CD4-positive, alpha-beta T cell treated with Interleukin-15 for 4 hours (primary cell): Measurements from ENCODE around the gene OPA3.
A peak's percentile ranks its signal among the peaks of the same experiment; 100 is the strongest.
"Not testable (repeated sequence)": the region's sequence is repeated elsewhere in the genome, so short reads cannot be mapped to it uniquely, and the experiment has no call there.

Source experiments
- DNase-seq: peaks from one replicate; pipeline ENCODE4 v3.0.0-alpha.2; 2020; ENCODE audit warnings: low spot score

OPA3 gene

DNA sequence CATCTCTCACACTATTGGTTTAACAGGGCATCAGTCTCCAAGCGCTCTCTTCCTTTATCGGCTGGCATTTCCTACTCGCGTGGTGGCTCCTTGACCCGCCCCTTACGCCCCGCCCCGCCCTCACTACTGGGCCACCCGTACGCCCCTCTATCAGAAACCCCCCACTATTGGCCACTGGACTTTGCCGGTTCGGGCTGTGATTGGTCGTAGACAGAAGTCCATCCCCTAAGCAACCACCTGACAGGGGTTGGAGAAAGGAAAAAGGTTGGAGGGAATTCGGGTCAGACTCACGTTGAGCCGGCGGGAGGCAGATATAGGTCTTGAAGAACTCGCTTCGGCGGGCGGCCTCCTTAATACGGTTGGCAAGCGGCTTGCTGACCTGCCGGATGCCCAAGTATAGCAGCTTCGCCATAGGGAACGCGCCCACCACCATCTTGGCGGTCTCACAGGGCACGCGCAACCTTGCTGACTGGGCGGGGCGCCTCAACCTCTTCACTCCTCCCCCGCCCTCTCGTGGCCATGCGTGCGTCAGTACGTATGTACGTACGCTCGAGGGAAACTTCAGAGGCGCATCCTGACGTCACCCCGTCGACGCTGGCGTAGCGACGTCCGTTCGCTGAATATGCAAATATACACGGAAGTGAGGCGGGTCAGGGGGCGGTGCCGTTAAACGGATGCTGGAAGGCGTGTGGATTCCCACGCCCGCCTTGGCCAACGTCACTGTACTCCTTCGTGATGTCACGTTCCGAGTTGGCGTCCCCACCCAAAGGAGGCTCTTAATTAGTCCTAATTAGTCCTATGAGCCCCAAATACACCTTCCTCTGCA lies at the start of gene OPA3:
Gene OPA3 (minus strand): TSS at position 471 of the 826 bp plus-strand sequence. CDS start 38 bp downstream, at position 433.
- DNase-seq, result peak; percentile 99

DNA sequence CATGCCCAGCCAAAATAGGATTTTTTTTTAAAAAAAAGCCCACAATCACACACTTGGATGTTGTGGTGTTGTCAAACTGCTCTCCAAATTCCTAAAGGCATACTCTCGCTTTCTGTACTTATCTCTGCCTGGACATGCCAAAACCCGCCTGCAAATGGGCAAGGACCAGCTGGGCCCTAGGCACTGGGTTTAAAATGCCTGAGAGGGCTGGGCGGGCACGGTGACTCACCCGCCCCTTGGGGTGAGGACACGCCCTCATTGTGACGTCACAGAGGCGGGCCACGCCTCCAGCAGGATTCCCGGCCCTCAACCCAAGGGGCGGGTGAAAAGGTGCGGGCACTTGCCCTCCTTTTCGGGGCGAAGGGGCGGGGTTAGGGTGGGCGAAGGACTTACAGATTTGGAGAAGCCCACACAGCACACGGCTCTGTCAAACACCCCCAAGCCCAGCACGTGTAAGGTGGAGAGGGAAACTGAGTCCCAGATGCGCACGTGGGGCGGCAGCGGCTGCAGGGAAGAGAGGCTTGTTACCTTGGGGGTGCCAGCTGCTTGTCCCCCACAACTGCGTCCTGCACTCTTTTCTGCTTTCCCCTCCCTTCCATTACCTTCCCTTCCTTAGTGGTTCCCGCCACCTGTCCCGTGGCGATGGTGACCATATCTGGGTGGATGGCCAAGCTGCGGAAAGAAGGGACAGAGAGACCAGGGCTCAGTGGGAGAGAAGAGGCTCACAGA lies 48.0 kb upstream of the OPA3 start:
- peak; percentile 25 for DNase-seq

DNA sequence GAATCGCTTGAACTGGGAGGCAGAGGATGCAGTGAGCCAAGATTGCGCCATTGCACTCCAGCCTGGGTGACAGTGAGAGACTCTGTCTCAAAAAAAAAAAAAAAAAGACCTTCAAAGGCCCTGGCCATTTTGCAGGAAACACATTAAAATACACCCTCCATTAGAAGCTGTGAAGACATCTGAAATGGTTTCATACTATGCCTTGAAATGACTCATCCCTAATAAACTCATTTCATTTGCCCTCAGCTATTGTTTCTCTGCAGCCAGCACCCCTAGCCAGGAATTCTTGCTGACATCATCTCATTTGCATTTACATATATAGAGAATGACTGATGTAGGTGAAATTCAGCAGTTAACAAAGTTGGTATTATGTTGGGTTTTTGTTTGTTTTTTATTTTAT lies 45.9 kb upstream of the OPA3 start:
- no peak for DNase-seq

DNA sequence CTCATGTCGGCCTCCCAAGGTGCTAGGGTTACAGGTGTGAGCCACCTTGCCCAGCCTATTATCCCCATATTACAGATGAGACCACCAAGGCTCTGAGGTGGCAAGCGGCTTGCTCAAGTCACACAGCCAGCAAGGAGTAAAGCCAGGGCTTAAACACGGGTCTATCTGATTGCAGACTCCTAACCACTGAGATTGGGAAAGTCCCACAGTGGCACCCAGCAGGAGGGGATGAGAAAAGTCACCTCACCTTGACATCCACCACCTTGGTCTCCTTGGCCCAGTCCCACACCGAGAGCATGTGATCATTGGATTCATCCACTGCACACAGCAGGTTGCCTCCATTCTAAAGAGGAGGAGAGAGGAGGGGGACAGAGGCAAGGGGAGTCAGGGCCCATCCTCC lies 45.1 kb upstream of the OPA3 start:
- no peak for DNase-seq

DNA sequence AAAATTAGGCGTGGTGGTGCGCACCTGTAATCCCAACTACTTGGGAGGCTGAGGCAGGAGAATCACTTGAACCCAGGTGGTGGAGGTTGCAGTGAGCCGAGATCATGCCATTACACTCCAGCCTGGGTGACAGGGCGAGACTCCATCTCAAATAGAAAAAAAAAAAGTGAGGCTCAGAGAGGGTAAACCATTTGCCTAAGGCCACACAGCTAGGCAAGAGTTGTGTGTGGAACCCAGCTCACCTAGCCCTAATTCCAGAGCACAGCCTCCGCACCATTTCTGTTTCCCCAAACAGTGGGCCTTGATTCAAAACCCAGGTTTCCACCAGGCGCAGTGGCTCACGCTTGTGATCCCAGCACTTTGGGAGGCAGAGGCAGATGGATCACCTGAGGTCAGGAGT lies 43.6 kb upstream of the OPA3 start:
- not testable (repeated sequence) for DNase-seq

DNA sequence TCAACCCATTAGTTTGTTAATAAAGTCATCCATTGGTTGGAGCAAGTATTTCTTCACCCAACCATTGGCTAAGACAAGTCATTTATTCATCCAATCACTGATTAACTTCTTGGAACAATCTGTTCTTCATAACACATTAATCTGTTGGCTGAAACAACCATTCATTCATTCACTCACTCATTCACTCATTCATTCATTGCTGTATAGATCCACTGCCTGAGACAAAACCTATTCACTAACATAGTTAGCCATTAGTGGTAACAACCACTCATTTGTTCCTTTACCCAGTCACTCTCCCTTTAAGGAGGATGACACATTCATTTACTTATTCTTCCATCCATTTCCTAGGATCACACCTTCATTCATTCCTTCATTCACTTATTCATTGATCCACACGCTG lies 39.4 kb upstream of the OPA3 start:
- DNase-seq, result no peak

DNA sequence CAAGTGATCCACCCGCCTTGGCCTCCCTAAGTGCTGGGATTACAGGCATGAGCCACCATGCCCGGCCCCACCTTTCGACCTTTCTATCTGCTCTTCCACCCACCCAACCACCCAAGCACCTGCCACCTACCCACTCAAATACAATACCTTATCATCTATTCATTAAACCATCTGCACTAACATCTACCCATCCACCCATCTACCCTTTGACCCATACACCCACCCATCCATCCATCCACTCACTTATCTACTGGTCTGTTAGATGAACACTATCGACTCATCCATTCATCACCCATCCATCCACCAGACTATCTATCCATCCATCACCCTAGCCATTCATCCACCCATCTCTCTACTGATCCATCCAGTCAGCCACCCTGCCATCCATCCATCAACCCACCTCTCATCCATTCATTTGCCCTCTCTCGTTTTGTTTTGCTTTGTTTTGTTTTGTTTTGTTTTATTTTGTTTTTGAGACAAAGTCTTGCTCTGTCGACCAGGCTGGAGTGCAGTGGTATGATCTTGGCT lies 37.4 kb upstream of the OPA3 start:
- no peak for DNase-seq

DNA sequence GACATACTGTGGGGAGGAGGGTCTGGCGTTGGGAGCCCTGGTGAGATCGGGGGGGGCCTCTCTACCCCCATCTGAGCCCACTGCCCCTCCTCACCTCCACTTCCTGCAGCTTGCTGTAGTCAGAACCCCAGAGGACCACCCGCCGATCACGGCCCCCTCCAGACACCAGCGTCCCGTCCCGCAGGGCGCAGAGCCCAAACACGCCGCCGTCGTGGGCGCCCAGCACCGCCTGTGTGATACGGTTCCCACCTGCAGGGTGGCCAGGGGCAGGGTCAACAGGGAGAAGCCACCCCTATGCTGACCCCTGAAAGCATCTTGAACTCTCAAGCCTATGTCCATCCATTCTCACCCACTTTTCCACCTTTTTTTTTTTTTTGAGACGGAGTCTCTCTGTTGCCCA lies 36.8 kb upstream of the OPA3 start:
- no peak for DNase-seq

DNA sequence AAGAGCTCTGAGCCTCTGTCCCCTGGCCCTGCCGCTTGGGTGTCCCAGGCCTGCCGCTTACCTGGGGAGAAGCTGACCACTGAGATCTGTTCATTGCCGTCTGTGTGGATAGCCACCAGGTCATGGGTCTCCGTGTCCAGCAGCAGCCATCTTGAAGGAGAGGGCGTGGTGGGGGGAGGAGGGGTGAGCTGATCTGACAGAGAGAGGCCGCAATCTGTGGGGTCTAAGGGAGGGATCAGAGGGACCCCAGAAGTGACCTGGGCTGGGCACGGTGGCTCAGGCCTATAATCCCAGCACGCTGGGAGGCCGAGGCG lies 32.1 kb upstream of the OPA3 start:
- no peak for DNase-seq

DNA sequence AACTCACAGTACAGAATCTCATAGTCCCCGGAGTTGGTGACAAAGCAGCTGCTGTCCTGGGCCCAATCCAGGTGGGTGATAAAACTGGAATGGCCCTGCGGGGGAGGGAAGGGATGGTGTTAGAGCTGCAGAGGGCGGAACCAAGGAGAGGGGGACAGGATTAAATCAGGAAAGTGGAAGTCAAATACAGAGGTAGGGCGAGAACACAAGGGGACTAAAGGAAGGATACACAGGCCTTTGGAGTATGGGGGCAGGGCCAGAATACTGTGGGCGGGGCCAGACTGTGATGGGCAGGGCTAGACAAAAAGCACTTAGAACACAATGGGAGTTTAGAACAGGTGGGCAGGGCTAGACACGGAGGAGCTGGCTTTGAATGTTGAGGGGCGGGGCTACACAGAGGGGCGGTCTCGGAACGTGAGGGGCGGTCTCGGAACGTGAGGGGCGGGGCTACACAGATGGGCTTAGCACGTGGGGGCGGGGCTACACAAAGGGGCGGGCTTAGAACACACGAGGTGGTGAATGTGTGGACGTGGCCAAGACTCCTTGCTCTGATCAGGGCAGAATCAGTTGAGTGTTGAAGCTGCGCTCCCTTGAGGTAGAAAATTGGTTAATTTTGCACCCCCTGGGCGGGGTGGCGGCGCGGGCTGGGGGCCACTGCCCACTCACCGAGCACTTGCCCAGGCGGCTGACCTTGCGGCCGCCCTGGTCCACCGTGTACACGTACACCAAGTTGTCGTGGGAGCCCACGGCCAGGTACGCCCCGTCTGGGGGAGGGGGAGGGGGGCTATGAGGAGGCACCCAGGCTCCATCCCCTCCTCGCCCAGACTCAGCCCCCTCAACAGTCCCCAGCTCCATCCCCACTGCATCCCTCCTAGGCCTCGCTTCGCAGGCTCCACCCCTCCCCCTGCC lies 31.4 kb upstream of the OPA3 start:
- peak; percentile 63 for DNase-seq

DNA sequence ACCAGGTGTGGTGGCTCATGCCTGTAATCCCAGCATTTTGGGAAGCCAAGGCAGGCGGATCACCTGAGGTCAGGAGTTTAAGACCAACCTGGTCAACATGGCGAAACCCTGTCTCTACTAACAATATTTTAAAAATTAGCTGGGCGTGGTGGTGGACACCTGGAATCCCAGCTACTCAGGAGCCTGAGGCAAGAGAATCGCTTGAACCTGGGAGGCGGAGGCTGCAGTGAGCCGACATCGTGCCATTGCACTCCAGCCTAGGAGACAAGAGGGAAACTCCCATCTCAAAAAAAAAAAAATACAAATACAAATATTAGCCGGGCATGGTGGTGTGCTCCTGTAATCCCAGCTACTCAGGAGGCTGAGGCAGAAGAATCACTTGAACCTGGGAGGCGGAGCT lies 30.5 kb upstream of the OPA3 start:
- not testable (repeated sequence) for DNase-seq

DNA sequence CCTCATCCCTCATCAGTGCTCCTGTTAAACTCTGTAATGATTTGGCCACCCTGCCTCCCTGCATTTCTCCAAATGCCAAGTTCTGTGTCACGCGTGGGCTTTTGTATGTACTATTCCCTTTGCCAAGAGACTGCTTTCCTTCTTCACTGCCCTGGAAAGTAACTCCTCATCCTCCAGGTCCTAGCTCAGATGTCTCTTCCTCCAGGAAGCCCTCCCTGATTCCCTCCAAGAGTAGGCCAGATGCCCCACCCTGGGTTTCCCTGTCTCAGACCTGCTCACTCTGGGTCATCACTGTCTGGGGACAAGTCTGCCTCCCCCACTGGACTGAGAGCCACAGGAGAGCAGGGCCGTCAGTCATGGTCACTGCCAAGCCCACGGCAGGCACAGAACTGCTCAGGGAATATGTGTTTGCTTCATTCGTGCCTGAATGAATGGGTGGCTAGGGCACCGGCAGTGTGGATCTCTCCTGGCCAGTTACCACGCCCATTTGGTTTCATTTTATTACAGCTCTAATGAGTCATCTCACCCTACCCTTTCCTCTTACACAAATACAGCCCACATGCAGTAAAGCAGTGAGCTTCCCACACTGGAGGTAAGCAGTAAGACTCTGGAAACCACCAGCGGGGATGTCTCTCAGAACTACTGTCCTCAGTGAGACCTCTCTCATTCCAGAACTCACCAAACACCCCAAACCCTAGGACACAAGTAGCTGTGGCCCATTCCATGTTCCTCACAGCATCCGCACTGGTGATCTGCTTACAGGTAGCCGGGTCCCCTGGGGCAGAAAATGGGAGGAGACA lies 29.5 kb upstream of the OPA3 start:
- DNase-seq, result peak; percentile 42

DNA sequence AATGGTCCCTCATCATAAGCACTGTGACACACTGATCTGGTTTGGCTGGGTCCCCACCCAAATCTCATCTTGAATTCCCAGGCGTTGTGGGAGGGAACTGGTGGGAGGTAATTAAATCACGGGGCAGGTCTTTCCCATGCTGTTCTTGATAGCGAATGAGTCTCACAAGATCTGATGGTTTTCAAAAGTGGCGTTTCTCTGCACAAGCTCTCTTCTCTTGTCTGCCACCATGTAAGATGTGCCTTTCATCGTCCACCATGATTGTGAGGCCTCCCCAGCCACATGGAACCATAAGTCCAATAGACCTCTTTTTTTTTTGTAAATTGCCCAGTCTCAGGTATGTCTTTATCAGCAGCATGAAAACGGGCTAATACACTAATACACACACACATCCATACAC lies 24.3 kb upstream of the OPA3 start:
- no peak for DNase-seq

DNA sequence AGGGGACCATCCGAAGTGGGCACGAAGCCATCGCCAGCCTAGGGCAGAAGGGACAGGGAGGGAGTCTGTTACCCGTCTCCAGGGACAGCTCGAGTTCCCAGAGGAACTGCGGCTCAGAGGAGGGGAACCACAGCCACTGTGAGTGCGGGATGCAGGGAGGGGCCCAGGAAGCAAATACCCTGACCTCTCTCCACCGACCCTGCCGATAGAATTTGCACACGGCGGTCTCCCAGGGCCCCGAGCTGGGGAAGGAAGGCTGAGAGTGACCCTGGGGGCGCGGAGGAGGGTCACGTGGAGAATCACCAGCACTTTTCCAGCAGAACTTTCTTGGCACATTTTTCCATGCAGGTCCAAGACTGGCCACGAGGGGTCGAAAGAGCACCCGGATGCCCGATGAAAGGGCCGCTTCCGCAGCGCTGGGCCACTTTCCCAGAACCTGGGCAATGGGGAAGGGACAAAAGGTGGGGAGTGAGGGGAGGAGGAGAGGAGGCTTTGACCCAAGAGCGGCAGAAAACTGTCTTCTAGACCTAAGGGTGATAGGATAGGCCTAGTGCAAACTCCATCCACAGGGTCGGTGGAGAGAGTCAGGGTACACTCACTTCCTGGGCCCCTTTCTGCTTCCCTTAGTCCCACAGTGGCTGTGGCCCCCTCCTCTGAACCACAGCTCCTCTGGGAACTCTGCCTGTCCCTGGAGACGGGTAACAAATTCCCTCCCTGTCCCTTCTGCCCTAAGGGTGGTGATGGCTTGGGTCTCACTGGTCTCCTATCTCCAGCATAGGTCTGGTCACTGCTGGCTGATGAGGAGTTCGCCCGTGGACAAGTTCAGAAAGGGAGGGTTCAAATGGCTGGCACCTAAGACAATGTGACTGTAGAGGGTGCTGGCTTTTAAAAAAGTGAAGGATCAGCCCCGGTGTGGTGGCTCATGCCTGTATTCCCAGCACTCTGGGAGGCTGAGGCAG lies 22.7 kb upstream of the OPA3 start:
- peak; percentile 43 for DNase-seq

DNA sequence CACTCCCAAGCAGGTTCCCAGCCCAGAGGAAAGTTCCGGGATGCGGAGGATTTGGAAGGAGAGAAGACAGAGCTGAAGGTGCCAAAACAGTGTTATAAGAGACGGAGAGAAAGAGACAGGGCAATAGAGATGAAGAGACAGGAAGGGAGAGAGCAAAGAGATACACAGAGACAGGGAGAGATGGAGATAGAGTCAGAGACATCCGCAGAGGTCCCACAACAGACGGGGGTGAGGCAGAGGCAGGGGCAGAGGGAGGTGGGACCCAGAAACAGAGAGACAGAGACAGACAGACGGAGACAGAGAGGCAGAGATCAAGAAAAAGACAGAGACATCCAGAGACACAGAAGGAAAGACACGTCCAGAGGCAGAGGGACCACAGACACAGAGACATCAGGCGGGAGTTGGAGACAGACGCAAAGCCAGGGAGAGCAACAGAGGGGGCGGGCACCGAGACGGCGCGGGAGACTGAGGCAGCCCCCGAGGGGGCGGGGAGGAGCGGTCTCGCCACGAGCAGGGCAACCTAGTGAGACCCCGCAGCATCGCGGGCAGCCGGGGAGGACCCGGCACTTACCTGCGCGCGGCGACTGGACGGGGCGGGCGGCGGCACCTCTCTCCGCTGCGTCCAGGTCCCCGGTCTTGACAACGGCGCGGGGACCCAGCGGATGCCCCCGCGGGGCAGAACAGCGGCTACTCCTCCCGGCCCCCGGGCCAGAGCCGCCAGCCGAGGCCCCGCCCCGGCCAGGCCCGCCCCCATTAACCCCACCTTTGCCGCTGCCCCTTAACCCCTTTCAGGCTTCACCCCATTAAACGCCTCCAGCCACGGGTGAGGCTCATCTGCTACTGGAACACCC lies 17.1 kb upstream of the OPA3 start, which contains the start of gene GPR4:
Gene GPR4 (minus strand): TSS at position 689 of the 851 bp plus-strand sequence. CDS start 10,346 bp downstream, outside the sequence.
- DNase-seq, result no peak

DNA sequence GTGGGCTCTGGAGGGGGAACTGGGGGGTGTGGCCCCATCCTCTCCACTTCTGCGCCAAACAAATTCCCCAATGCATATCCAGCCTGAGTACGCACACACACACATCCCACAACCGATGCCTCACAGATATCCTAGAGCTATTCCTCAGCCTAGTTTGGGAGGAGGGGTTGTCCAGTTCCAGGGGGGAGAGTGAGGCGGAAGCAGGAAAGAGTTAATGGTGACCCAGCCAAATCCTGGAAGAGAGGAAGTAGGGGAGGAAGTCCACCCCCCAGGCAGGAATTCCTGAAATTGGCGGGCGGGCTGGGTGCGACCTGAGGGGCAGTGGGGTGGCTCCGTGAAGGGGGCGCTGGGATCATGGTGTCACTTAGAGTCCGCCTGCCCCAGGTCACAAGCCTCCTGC lies 16.5 kb upstream of the OPA3 start:
- DNase-seq, result no peak

DNA sequence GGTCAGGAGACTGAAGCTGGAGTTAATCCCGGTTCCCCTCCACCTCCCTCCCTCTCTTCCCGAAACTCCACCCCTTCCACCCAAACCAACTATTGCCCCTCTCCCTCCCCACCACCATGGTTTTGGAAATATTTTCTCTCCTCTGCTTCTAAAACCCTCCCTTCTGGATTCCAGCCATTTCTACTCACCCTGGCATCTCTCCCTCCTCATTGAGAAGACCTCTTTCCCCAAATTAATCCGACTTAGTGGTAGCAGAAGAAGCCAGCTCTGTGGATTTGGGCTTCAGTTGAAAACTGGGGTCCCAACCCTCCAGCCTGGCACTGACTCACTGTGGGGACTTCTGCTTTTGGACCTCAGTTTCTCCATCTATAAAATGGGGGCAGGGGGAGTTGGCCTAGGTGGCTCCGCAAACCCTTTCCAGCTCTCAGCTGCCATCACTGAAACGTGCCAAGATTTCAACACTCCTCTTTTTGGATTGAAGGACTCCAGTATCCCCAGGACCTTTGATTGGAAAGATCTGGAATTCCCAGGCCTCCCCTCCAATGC lies 15.8 kb upstream of the OPA3 start:
- no peak for DNase-seq

DNA sequence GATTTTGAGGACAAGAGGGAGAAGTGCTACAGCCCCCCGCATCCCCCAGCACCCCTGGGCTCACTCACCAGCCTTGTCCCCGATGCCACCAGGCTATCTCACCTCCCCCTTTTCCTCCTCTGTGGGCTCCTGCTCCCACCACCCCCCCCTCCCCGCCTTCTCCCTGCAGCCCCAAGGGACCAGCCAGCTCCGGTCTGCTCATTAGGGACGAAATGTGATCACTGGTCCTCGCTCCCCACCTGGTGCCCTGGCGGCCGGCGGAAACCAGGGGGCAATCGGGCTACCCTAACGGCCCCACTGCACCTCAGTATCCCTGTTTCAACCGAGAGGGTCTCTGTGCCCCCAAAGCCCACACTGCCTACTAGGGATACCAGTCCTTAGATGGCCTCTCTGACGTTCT lies 14.7 kb upstream of the OPA3 start:
- DNase-seq, result no peak
